MM.1S (cell line): Measurements from ENCODE around the gene TNXB.
"Not testable (repeated sequence)": the region's sequence is repeated elsewhere in the genome, so short reads cannot be mapped to it uniquely, and the experiment has no call there.

Source experiments
- CTCF ChIP-seq: fragments of 300-600 bp; sonication (generic); IDR thresholded peaks from 2 replicates; pipeline ENCODE4 v1.5.1; 2016; ENCODE audit warnings: antibody characterized with exemption, low read length, mixed read lengths
- EZH2 ChIP-seq: fragments of 300-600 bp; sonication (generic); optimal IDR thresholded peaks from 2 replicates; pipeline ENCODE3; 2017; ENCODE audit warnings: low read depth, mild to moderate bottlenecking, antibody characterized with exemption, low read length, mixed read lengths

- TF ChIP-seq EZH2, CTCF: not testable (repeated sequence)
Measured at GRCh38 chr6:32040299-32041049, 68.7 kb downstream of the TNXB start.
